A673 (cell line): ENCODE data around the gene FAM83B. TPM values are rescaled to one million over a fixed set of nuclear protein-coding genes. Genes with fewer than 3 reads are reported as not detected.

Experiments used
- BruUV-seq: library from RNA; stranded (reverse); fragments of 400-500 nt; replicated peaks from 2 replicates; lab custom pipeline; 2021; lab: Mats Ljungman, UMichigan
- CTCF ChIA-PET: fragments of 300-600 bp; sonication (Branson Sonifier 250); formaldehyde crosslinking; loops from one replicate; lab custom pipeline; 2022; ENCODE audit warnings: antibody characterized with exemption; lab: Charles Lee
- POLR2A ChIA-PET: fragments of 300-600 bp; sonication (Branson Sonifier 250); formaldehyde crosslinking; loops from one replicate; lab custom pipeline; 2022; ENCODE audit warnings: antibody characterized with exemption; ENCODE audit not compliant: low non-redundant PET; lab: Charles Lee
- DNase-seq: peaks from one replicate; pipeline ENCODE4 v3.0.0-alpha.2; 2015; ENCODE audit warnings: low spot score
- H3K27ac ChIP-seq: fragments of 200-600 bp; sonication (generic); 2 replicates; pipeline ENCODE4 v1.5.1; 2016; ENCODE audit warnings: mixed run types, low read depth, mild to moderate bottlenecking, mixed read lengths, antibody characterized with exemption, low read length; ENCODE audit not compliant: poor library complexity, severe bottlenecking
- H3K27me3 ChIP-seq: fragments of 200-600 bp; sonication (generic); replicated peaks from 2 replicates; pipeline ENCODE4 v1.6.1; 2017; ENCODE audit warnings: mixed run types, low read depth, mild to moderate bottlenecking, mixed read lengths, antibody characterized with exemption, low read length; ENCODE audit not compliant: insufficient read depth, poor library complexity
- H3K36me3 ChIP-seq: fragments of 200-600 bp; sonication (generic); 2 replicates; pipeline ENCODE4 v1.6.1; 2016; ENCODE audit warnings: mixed run types, mild to moderate bottlenecking, mixed read lengths, antibody characterized with exemption, low read length; ENCODE audit not compliant: insufficient read depth, poor library complexity, severe bottlenecking
- H3K4me1 ChIP-seq: fragments of 200-600 bp; sonication (generic); 2 replicates; pipeline ENCODE4 v1.6.1; 2017; ENCODE audit warnings: mixed run types, mild to moderate bottlenecking, mixed read lengths, antibody characterized with exemption, low read length; ENCODE audit not compliant: insufficient read depth, poor library complexity, severe bottlenecking
- H3K4me3 ChIP-seq: fragments of 200-600 bp; sonication (generic); 2 replicates; pipeline ENCODE4 v1.5.1; 2016; ENCODE audit warnings: low read depth, mixed run types, mild to moderate bottlenecking, mixed read lengths, low read length; ENCODE audit not compliant: poor library complexity, severe bottlenecking
- H3K9me3 ChIP-seq: fragments of 200-600 bp; sonication (generic); 2 replicates; pipeline ENCODE4 v1.6.1; 2016; ENCODE audit warnings: mixed run types, low read depth, mild to moderate bottlenecking, mixed read lengths, antibody characterized with exemption, low read length; ENCODE audit not compliant: poor library complexity, severe bottlenecking
- EZH2 ChIP-seq: fragments of 200-600 bp; sonication (generic); IDR thresholded peaks from 2 replicates; pipeline ENCODE4 v1.6.1; 2017; ENCODE audit warnings: borderline replicate concordance, low read depth, mild to moderate bottlenecking, mixed read lengths, antibody characterized with exemption, low read length; ENCODE audit not compliant: poor library complexity, severe bottlenecking
- intact Hi-C: fragments of 100-400 bp; cut with micrococcal nuclease; formaldehyde crosslinking; loops from one replicate; pipeline ENCODE4 v1.10.0; 2022; ENCODE audit not compliant: unreplicated experiment
- total RNA-seq: library from RNA; stranded (reverse); gene quantifications from 2 replicates; pipeline ENCODE4 v1.2.3, GENCODE V29; 2021
- TF ChIP-seq, protein P1 (sequence below): fragments of 300-800, 200-600 bp; sonication (generic); conservative IDR thresholded peaks from 2 replicates; pipeline ENCODE4 v1.5.1; 2017; ENCODE audit warnings: low read depth, mild to moderate bottlenecking, antibody characterized with exemption, low read length, moderate library complexity, mixed read lengths

FAM83B gene
- total RNA-seq, 1 experiment from 2014 or later: 0.41 TPM

DNA sequence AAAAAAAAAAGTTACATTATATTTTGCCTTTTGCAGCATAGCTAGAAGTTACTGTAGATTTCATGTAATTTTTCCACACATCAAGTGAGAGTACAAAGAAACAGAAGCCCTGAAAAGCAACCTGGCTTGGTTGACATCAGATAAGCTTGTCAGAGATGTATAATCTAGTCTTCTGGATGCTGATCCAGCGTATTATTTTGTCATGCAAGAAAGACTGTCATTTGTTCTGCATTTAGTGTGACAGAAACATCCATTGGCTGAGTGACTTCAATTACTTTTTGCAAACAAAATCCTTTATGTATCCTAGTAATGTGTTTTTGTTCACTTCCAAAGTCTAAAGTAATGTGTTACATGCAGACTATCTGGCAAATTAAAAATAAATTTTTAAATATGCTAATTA, 75.3 kb downstream of the FAM83B start:
- Histone ChIP-seq H3K9me3 (no peaks in the 10 kb centered on the region), H3K4me1 (no peaks in the 10 kb centered on the region), H3K4me3 (no peak overlapping the region), H3K27ac (no peak overlapping the region), H3K27me3 (no peaks in the 10 kb centered on the region), H3K36me3 (no peaks in the 10 kb centered on the region)
- intact Hi-C loops: no loop called here
- no peak for DNase-seq
- ChIA-PET CTCF (no interaction called here), POLR2A (no interaction called here)
- TF ChIP-seq, protein P1, sequence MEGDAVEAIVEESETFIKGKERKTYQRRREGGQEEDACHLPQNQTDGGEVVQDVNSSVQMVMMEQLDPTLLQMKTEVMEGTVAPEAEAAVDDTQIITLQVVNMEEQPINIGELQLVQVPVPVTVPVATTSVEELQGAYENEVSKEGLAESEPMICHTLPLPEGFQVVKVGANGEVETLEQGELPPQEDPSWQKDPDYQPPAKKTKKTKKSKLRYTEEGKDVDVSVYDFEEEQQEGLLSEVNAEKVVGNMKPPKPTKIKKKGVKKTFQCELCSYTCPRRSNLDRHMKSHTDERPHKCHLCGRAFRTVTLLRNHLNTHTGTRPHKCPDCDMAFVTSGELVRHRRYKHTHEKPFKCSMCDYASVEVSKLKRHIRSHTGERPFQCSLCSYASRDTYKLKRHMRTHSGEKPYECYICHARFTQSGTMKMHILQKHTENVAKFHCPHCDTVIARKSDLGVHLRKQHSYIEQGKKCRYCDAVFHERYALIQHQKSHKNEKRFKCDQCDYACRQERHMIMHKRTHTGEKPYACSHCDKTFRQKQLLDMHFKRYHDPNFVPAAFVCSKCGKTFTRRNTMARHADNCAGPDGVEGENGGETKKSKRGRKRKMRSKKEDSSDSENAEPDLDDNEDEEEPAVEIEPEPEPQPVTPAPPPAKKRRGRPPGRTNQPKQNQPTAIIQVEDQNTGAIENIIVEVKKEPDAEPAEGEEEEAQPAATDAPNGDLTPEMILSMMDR: no peak
- TF ChIP-seq EZH2: no peak
- BruUV-seq: no TSS peak

DNA sequence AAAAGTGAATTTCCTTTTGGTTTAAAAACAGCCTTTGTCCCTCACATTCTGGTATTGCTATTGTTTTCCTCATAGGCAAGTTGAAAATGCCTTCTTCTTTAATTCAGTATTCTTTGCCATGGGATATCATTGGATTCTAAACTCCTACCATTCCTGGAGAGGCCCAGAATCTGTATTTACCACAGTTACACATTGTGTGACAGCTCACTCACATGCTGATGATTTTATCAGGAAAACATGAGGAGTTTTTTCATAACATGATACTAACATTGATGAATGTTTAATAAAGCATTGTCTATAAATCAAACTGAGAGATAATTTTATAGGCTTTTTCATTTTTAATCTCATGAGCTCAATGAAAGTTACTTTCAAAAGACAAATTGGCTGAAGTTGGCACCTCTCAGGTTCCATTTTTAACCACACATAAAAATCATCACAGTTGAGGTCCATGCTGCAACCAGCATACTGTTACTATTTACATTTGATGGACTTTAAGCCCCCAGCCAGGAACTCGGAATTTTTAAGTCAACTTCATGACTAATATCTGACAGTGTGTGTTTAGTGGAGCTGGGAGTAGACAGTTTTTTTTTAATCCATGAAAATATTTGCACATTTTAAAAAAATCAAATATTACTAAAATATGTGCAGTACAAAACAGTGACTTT, 82.8 kb downstream of the FAM83B start:
- Histone ChIP-seq H3K27me3 (no peaks in the 10 kb centered on the region), H3K4me3 (no peak overlapping the region), H3K36me3 (no peaks in the 10 kb centered on the region), H3K4me1 (no peaks in the 10 kb centered on the region), H3K9me3 (peaks cover 9% of the 10 kb centered on the region), H3K27ac (no peak overlapping the region)
- intact Hi-C loops: no loop called here
- no TSS peak for BruUV-seq
- TF ChIP-seq, protein P1: no peak
- ChIA-PET POLR2A (no interaction called here), CTCF (no interaction called here)
- no peak for DNase-seq

DNA sequence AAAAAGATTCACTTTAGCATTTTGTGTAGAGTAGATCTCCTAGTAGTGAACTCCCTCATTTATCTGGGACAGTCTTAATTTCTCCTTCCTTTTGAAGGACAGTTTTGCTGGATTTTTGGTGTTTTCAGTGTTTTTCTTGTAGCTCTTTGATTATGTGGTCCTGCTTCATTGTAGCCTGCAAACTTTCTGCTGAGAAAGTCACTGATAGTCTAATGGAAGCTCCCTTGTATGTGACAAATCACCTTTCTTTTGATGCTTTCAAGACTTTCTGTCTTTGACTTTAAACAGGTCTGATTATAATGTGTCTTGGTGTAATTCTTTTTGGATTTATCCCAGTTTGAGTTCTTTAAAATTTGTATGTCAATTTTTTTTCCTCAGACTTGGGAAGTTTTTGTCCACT, 86.1 kb downstream of the FAM83B start:
- no peak for DNase-seq
- intact Hi-C loops: no loop called here
- no TSS peak for BruUV-seq
- Histone ChIP-seq H3K4me3 (no peak overlapping the region), H3K27ac (no peak overlapping the region), H3K36me3 (no peaks in the 10 kb centered on the region), H3K9me3 (peaks cover 9% of the 10 kb centered on the region), H3K4me1 (no peaks in the 10 kb centered on the region), H3K27me3 (no peaks in the 10 kb centered on the region)
- ChIA-PET CTCF (no interaction called here), POLR2A (no interaction called here)
- TF ChIP-seq EZH2: no peak
- TF ChIP-seq, protein P1: no peak
